Motor neuron (in vitro differentiated cells): Measurements from ENCODE around the gene COPG2. TPM values are rescaled to one million over a fixed set of nuclear protein-coding genes. Genes with fewer than 3 reads are reported as not detected.

Experiments
- ATAC-seq, 8 experiments: fragments of 200-7000 bp; cut with Tn5 transposase; replicated peaks in 6 of 8; 2 replicates each; pipeline ENCODE4 v1.8.0; 2021; ENCODE audit warnings: mild to moderate bottlenecking in 8 of 8, moderate library complexity in 8 of 8
- H3K27ac ChIP-seq, 2 donors: fragments of 250-450 bp; sonication (Bioruptor Pico); 2 replicates each; pipeline ENCODE4 v1.9.0; 2021; ENCODE audit warnings: antibody characterized with exemption in 2 of 2, mild to moderate bottlenecking in 2 of 2, moderate library complexity in 1 of 2
- H3K4me1 ChIP-seq, 2 donors: fragments of 250-450 bp; sonication (Bioruptor Pico); replicated peaks in 1 of 2; 2 replicates each; pipeline ENCODE4 v1.6.1; 2021; ENCODE audit warnings: antibody characterized with exemption in 2 of 2, mild to moderate bottlenecking in 2 of 2, moderate library complexity in 1 of 2
- H3K4me3 ChIP-seq, 5 donors: fragments of 250-450 bp; sonication (Bioruptor Pico); 2 replicates each; pipeline ENCODE4 v1.9.0; 2021; ENCODE audit warnings: antibody characterized with exemption in 5 of 5, mild to moderate bottlenecking in 5 of 5, moderate library complexity in 4 of 5
- WGBS, 10 experiments: fragments of 450-650 bp; shearing (Covaris generic); methylation state at CpG; one replicate each; pipeline ENCODE4 v1.0.0; 2022; 5-methylcytosine and 5-hydroxymethylcytosine counted together
- in situ Hi-C, 9 experiments: fragments of 400-800 bp; cut with MboI; loops; one replicate each; pipeline ENCODE4 v1.15.0; 2021; ENCODE audit warnings: low sequenced_read_pairs in 9 of 9, low pct_unique_long_range_greater_than_20kb in 2 of 9; ENCODE audit not compliant: unreplicated experiment in 9 of 9
- total RNA-seq, 8 experiments: library from RNA; unstranded; fragments of 300-600 nt; gene quantifications; 2 replicates each; pipeline versions ENCODE4 v1.2.3 to v1.2.4, GENCODE V29; 2022

COPG2 gene
- total RNA-seq, 8 experiments from 2014 or later = 14.5 to 43.3 (median 31.3) TPM

GRCh38 chr7:130488392-130489139 lies 180.0 kb downstream of the COPG2 start:
- Histone ChIP-seq H3K4me3 (no peak overlapping the region), H3K27ac (no peak overlapping the region), H3K4me1 (peaks cover 8 to 28% of the 10 kb centered on the region in 2 donors)
- in situ Hi-C loops = loop anchor here in 2 of 9 experiments (25.0 kb wide), 2 partner anchors 201 to 276 kb away; partner anchors contain the start of genes CPA4 (in 1 of the 2), SSMEM1 (in 1 of the 2) and TMEM209 (in 1 of the 2)
- WGBS, 10 experiments = 39 to 100% (median 82%) methylated on average over 1 to 6 of the region's 7 CpGs
- ATAC-seq = no peak

- in situ Hi-C loops = loop anchor here in 2 of 9 experiments (25.0 kb wide), 2 partner anchors 200 to 275 kb away; partner anchors contain the start of genes CPA4 (in 1 of the 2), SSMEM1 (in 1 of the 2) and TMEM209 (in 1 of the 2)
- ATAC-seq = no peak
- peak overlapping the region in 1 of 2 donors; percentile 18 for H3K27ac ChIP-seq
- peaks cover 8 to 28% of the 10 kb centered on the region in 2 donors for H3K4me1 ChIP-seq
- H3K4me3 ChIP-seq = no peak overlapping the region
- 75 to 83% (median 80%) methylated on average over 2 to 4 of the region's 6 CpGs; no CpG with 5 or more reads in 7 of the 10 experiments for WGBS, 10 experiments
Observed at GRCh38 chr7:130486954-130487436, 181.6 kb downstream of the COPG2 start.

GRCh38 chr7:130486114-130486953 lies 182.2 kb downstream of the COPG2 start:
- WGBS, 10 experiments = 28 to 91% (median 79%) methylated on average over 3 to 25 of the region's 67 CpGs; no CpG with 5 or more reads in 4 of the 10 experiments
- Histone ChIP-seq H3K4me1 (peaks cover 8 to 28% of the 10 kb centered on the region in 2 donors), H3K4me3 (peak overlapping the region in 1 of 5 donors; percentile 4), H3K27ac (peak overlapping the region in 1 of 2 donors; percentile 18)
- in situ Hi-C loops = loop anchor here in 2 of 9 experiments (25.0 kb wide), 2 partner anchors 199 to 274 kb away; partner anchors contain the start of genes CPA4 (in 1 of the 2), SSMEM1 (in 1 of the 2) and TMEM209 (in 1 of the 2)
- ATAC-seq = peak in 1 of 8 experiments; percentile 8

GRCh38 chr7:130485734-130486113 lies 182.8 kb downstream of the COPG2 start:
- Histone ChIP-seq H3K4me3 (no peak overlapping the region), H3K27ac (no peak overlapping the region), H3K4me1 (peaks cover 8 to 28% of the 10 kb centered on the region in 2 donors)
- ATAC-seq = no peak
- in situ Hi-C loops = loop anchor here in 2 of 9 experiments (25.0 kb wide), 2 partner anchors 198 to 273 kb away; partner anchors contain the start of genes CPA4 (in 1 of the 2), SSMEM1 (in 1 of the 2) and TMEM209 (in 1 of the 2)
- WGBS, 10 experiments = 81 to 100% (median 91%) methylated on average over 2 to 11 of the region's 11 CpGs; no CpG with 5 or more reads in 1 of the 10 experiments

GRCh38 chr7:130483031-130483430 lies 185.5 kb downstream of the COPG2 start:
- H3K4me3 ChIP-seq = no peak overlapping the region
- ATAC-seq = no peak
- WGBS, 10 experiments = 50 to 100% (median 90%) methylated on average over 1 to 3 of the region's 3 CpGs; no CpG with 5 or more reads in 2 of the 10 experiments
- in situ Hi-C loops = loop anchor here in 2 of 9 experiments (25.0 kb wide), 2 partner anchors 196 to 271 kb away; partner anchors contain the start of genes CPA4 (in 1 of the 2), SSMEM1 (in 1 of the 2) and TMEM209 (in 1 of the 2)
- no peak overlapping the region for H3K27ac ChIP-seq
- peaks cover 0 to 11% of the 10 kb centered on the region in 2 donors for H3K4me1 ChIP-seq

GRCh38 chr7:130481898-130482297 lies 186.7 kb downstream of the COPG2 start:
- 80 to 100% (median 88%) methylated on average over 1 of the region's 1 CpG; no CpG with 5 or more reads in 3 of the 10 experiments for WGBS, 10 experiments
- peak in 4 of 8 experiments; percentile 46 to 65 (median 54) for ATAC-seq
- in situ Hi-C loops = loop anchor here in 2 of 9 experiments (25.0 kb wide), 2 partner anchors 195 to 270 kb away; partner anchors contain the start of genes CPA4 (in 1 of the 2), SSMEM1 (in 1 of the 2) and TMEM209 (in 1 of the 2)
- no peak overlapping the region for H3K27ac ChIP-seq
- H3K4me1 ChIP-seq = peaks cover 0 to 5% of the 10 kb centered on the region in 2 donors
- no peak overlapping the region for H3K4me3 ChIP-seq

GRCh38 chr7:130479716-130480400 lies 188.7 kb downstream of the COPG2 start:
- ATAC-seq = no peak
- Histone ChIP-seq H3K4me1 (peaks cover 14 to 19% of the 10 kb centered on the region in 2 donors), H3K27ac (no peak overlapping the region), H3K4me3 (no peak overlapping the region)
- in situ Hi-C loops = loop anchor here in 2 of 9 experiments (25.0 kb wide), 2 partner anchors 193 to 268 kb away; partner anchors contain the start of genes CPA4 (in 1 of the 2), SSMEM1 (in 1 of the 2) and TMEM209 (in 1 of the 2)
- WGBS, 10 experiments = 25 to 100% (median 92%) methylated on average over 1 of the region's 1 CpG; no CpG with 5 or more reads in 1 of the 10 experiments

GRCh38 chr7:130478991-130479390 lies 189.6 kb downstream of the COPG2 start:
- Histone ChIP-seq H3K4me1 (peaks cover 17 to 25% of the 10 kb centered on the region in 2 donors), H3K4me3 (no peak overlapping the region), H3K27ac (no peak overlapping the region)
- WGBS, 10 experiments = 45 to 100% (median 81%) methylated on average over 2 to 3 of the region's 3 CpGs; no CpG with 5 or more reads in 2 of the 10 experiments
- in situ Hi-C loops = loop anchor here in 2 of 9 experiments (25.0 kb wide), 2 partner anchors 192 to 267 kb away; partner anchors contain the start of genes CPA4 (in 1 of the 2), SSMEM1 (in 1 of the 2) and TMEM209 (in 1 of the 2)
- no peak for ATAC-seq

- peaks cover 17 to 30% of the 10 kb centered on the region in 2 donors for H3K4me1 ChIP-seq
- peak overlapping the region in 1 of 2 donors; percentile 7 for H3K27ac ChIP-seq
- 24 to 100% (median 50%) methylated on average over 2 to 8 of the region's 9 CpGs for WGBS, 10 experiments
- H3K4me3 ChIP-seq = no peak overlapping the region
- in situ Hi-C loops = loop anchor here in 2 of 9 experiments (25.0 kb wide), 2 partner anchors 189 to 264 kb away; partner anchors contain the start of genes CPA4 (in 1 of the 2), SSMEM1 (in 1 of the 2) and TMEM209 (in 1 of the 2)
- peak in 4 of 8 experiments; percentile 34 to 60 (median 54) for ATAC-seq
Observed at GRCh38 chr7:130476297-130477150, 192.0 kb downstream of the COPG2 start.

- peak in 5 of 8 experiments; percentile 37 to 62 (median 47) for ATAC-seq
- H3K27ac ChIP-seq = peak overlapping the region in 1 of 2 donors; percentile 7
- WGBS, 10 experiments = 0 to 57% (median 32%) methylated on average over 2 to 7 of the region's 7 CpGs
- no peak overlapping the region for H3K4me3 ChIP-seq
- in situ Hi-C loops = loop anchor here in 2 of 9 experiments (25.0 kb wide), 2 partner anchors 188 to 263 kb away; partner anchors contain the start of genes CPA4 (in 1 of the 2), SSMEM1 (in 1 of the 2) and TMEM209 (in 1 of the 2)
- peaks cover 17 to 30% of the 10 kb centered on the region in 2 donors for H3K4me1 ChIP-seq
Observed at GRCh38 chr7:130475776-130476175, 192.8 kb downstream of the COPG2 start.
